ENCODE data around the gene APBA2. TPM values are rescaled to one million over a fixed set of nuclear protein-coding genes. Genes with fewer than 3 reads are reported as not detected.
A peak's percentile ranks its signal among the peaks of the same experiment; 100 is the strongest.

The APBA2 gene
- total RNA-seq, 1 donor from 2014 or later, result 41.0 TPM

- Mint-ChIP-seq H3K36me3 (ENCODE audit: insufficient read depth) (no peaks in the 10 kb centered on the region), H3K4me1 (ENCODE audit: low read depth) (peaks cover 20% of the 10 kb centered on the region), H3K27me3 (peaks cover 12% of the 10 kb centered on the region), H3K9me3 (ENCODE audit: low read depth) (no peaks in the 10 kb centered on the region), H3K4me3 (ENCODE audit: low read depth) (peak overlapping the region; percentile 71), H3K27ac (peak overlapping the region; percentile 65)
- TF ChIP-seq CTCF (IDR thresholded peaks at IDR 0.05; ENCODE audit: unreplicated experiment), result no peak
- no peak for DNase-seq (ENCODE audit: low spot score, unreplicated experiment)
These were observed 254.9 kb downstream of the APBA2 start for GRCh38 chr15:29140475-29141307.

- DNase-seq (ENCODE audit: low spot score, unreplicated experiment), result peak; percentile 5
- Mint-ChIP-seq H3K9me3 (ENCODE audit: low read depth) (no peaks in the 10 kb centered on the region), H3K36me3 (ENCODE audit: insufficient read depth) (no peaks in the 10 kb centered on the region), H3K27ac (peak overlapping the region; percentile 50), H3K4me1 (ENCODE audit: low read depth) (peaks cover 20% of the 10 kb centered on the region), H3K27me3 (peaks cover 12% of the 10 kb centered on the region), H3K4me3 (ENCODE audit: low read depth) (no peak overlapping the region)
- TF ChIP-seq CTCF (IDR thresholded peaks at IDR 0.05; ENCODE audit: unreplicated experiment), result no peak
These were observed 255.7 kb downstream of the APBA2 start for GRCh38 chr15:29141308-29142128.

GRCh38 chr15:29142129-29142747, 256.5 kb downstream of the APBA2 start:
- H3K9me3 Mint-ChIP-seq (ENCODE audit: low read depth), result no peaks in the 10 kb centered on the region
- peak; percentile 8 for DNase-seq (ENCODE audit: low spot score, unreplicated experiment)
- TF ChIP-seq CTCF (IDR thresholded peaks at IDR 0.05; ENCODE audit: unreplicated experiment), result no peak
- H3K4me1 Mint-ChIP-seq (ENCODE audit: low read depth), result peaks cover 20% of the 10 kb centered on the region
- H3K27ac Mint-ChIP-seq, result no peak overlapping the region
- H3K36me3 Mint-ChIP-seq (ENCODE audit: insufficient read depth), result no peaks in the 10 kb centered on the region
- H3K27me3 Mint-ChIP-seq, result peaks cover 12% of the 10 kb centered on the region
- no peak overlapping the region for H3K4me3 Mint-ChIP-seq (ENCODE audit: low read depth)

- H3K27me3 Mint-ChIP-seq, result peaks cover 10% of the 10 kb centered on the region
- peak; percentile 1 for DNase-seq (ENCODE audit: low spot score, unreplicated experiment)
- H3K4me3 Mint-ChIP-seq (ENCODE audit: low read depth), result no peak overlapping the region
- H3K27ac Mint-ChIP-seq, result no peak overlapping the region
- peaks cover 20% of the 10 kb centered on the region for H3K4me1 Mint-ChIP-seq (ENCODE audit: low read depth)
- H3K36me3 Mint-ChIP-seq (ENCODE audit: insufficient read depth), result no peaks in the 10 kb centered on the region
- no peak for TF ChIP-seq CTCF (IDR thresholded peaks at IDR 0.05; ENCODE audit: unreplicated experiment)
- no peaks in the 10 kb centered on the region for H3K9me3 Mint-ChIP-seq (ENCODE audit: low read depth)
These were observed 257.5 kb downstream of the APBA2 start for GRCh38 chr15:29143293-29143692.

All from progenitor cell of endocrine pancreas (in vitro differentiated cells).